Thyroid gland (tissue), 4 donors: ENCODE results near the gene CDC45. TPM values are rescaled to one million over a fixed set of nuclear protein-coding genes. Genes with fewer than 3 reads are reported as not detected.

ENCODE experiments used
- DNase-seq, 2 donors: peaks; one replicate each; pipeline ENCODE4 v3.0.0-alpha.2; 2019
- H3K27ac ChIP-seq, 3 donors: fragments of 200-600 bp; sonication (generic); 1 replicate in 2 of 3; 2 replicates in 1 of 3; pipeline ENCODE4 v1.5.1; 2016 to 2019; ENCODE audit warnings: mild to moderate bottlenecking in 1 of 3, moderate library complexity in 1 of 3
- H3K27me3 ChIP-seq: fragments of 200-600 bp; sonication (generic); one replicate; pipeline ENCODE4 v1.5.1; 2019
- H3K36me3 ChIP-seq, 2 donors: fragments of 200-600 bp; sonication (generic); one replicate each; pipeline ENCODE4 v1.5.1; 2016 to 2019
- H3K4me1 ChIP-seq, 2 donors: fragments of 200-600 bp; sonication (generic); one replicate each; pipeline ENCODE4 v1.5.1; 2017 to 2019
- H3K4me3 ChIP-seq, 3 donors: fragments of 200-600 bp; sonication (generic); replicated peaks in 1 of 3; 1 replicate in 2 of 3; 2 replicates in 1 of 3; pipeline ENCODE4 v1.5.1; 2016; ENCODE audit warnings: mild to moderate bottlenecking in 1 of 3
- H3K9me3 ChIP-seq: fragments of 200-600 bp; sonication (generic); one replicate; pipeline ENCODE4 v1.5.1; 2017
- CTCF ChIP-seq, 6 experiments: fragments of 200-600 bp in 3 of 6; fragments of 450-650 bp in 3 of 6; sonication (generic) in 3 of 6; IDR thresholded peaks; one replicate each; pipeline ENCODE4 v1.5.1; 2016 to 2019; ENCODE audit warnings: antibody characterized with exemption in 6 of 6, mild to moderate bottlenecking in 2 of 6, inconsistent platforms in 1 of 6, moderate library complexity in 1 of 6
- POLR2A ChIP-seq, 2 donors: fragments of 450-650 bp; IDR thresholded peaks; one replicate each; pipeline ENCODE4 v1.6.1; 2017; ENCODE audit warnings: antibody characterized with exemption in 2 of 2, mild to moderate bottlenecking in 2 of 2, moderate library complexity in 1 of 2
- WGBS, 2 donors: methylation state at CpG; one replicate each; pipeline ENCODE4 v1.1.5; 2017; 5-methylcytosine and 5-hydroxymethylcytosine counted together
- intact Hi-C: fragments of 100-400 bp; cut with DNase I; formaldehyde crosslinking; loops from one replicate; pipeline ENCODE4 v1.15.1; 2023
- total RNA-seq, 4 donors: library from RNA; depleted of rRNA; stranded (reverse); fragments of >200 nt; gene quantifications; one replicate each; pipeline ENCODE4 v1.2.3, GENCODE V29; 2016

Gene CDC45
- total RNA-seq, 4 donors from 2014 or later = 0.24 to 1.9 (median 1.7) TPM; not detected in 1

DNA sequence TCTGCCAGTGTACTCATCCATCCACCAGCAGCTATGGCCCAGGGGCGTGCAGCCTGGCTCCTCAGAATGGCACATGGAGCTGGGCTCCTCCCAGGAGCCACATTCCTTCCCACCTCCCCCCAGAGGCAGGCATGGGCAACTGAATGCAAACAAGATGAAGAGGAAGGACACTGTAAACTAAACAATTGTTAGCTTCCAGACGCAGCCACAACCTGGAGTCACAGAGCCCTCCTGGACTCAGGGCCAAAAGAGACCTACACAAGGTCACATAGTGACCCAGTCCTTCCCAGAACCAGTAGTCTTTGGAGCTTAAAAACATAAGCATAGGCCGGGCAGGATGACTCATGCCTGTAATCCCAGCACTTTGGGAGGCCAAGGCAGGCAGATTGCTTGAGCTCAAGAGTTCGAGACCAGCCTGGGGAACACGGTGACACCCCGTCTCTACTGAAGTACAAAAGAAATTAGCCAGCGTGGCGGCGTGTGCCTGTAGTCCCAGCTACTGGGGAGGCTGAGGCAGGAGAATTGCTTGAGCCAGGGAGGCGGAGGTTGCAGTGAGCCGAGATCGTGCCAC lies 75.2 kb downstream of the CDC45 start:
- H3K27ac ChIP-seq = no peak overlapping the region
- H3K4me3 ChIP-seq = no peak overlapping the region
- peaks cover 0 to 4% of the 10 kb centered on the region in 2 donors for H3K4me1 ChIP-seq
- 79 to 81% methylated on average over 12 of the region's 12 CpGs for WGBS, 2 donors
- TF ChIP-seq POLR2A (IDR thresholded peaks at IDR 0.05) (no peak), CTCF (IDR thresholded peaks at IDR 0.05) (no peak)
- peak in 1 of 2 donors; percentile 36 for DNase-seq
- H3K36me3 ChIP-seq = no peaks in the 10 kb centered on the region
- intact Hi-C loops = no loop called here
- H3K27me3 ChIP-seq = no peaks in the 10 kb centered on the region
- no peaks in the 10 kb centered on the region for H3K9me3 ChIP-seq

GRCh38 chr22:19555651-19556050 lies 75.9 kb downstream of the CDC45 start:
- no peaks in the 10 kb centered on the region for H3K36me3 ChIP-seq
- no peak for DNase-seq
- intact Hi-C loops = no loop called here
- WGBS, 2 donors = 92 to 95% methylated on average over 5 to 6 of the region's 6 CpGs
- H3K27ac ChIP-seq = no peak overlapping the region
- H3K27me3 ChIP-seq = no peaks in the 10 kb centered on the region
- TF ChIP-seq CTCF (IDR thresholded peaks at IDR 0.05) (no peak), POLR2A (IDR thresholded peaks at IDR 0.05) (no peak)
- H3K4me1 ChIP-seq = peaks cover 0 to 4% of the 10 kb centered on the region in 2 donors
- no peaks in the 10 kb centered on the region for H3K9me3 ChIP-seq
- H3K4me3 ChIP-seq = no peak overlapping the region

DNA sequence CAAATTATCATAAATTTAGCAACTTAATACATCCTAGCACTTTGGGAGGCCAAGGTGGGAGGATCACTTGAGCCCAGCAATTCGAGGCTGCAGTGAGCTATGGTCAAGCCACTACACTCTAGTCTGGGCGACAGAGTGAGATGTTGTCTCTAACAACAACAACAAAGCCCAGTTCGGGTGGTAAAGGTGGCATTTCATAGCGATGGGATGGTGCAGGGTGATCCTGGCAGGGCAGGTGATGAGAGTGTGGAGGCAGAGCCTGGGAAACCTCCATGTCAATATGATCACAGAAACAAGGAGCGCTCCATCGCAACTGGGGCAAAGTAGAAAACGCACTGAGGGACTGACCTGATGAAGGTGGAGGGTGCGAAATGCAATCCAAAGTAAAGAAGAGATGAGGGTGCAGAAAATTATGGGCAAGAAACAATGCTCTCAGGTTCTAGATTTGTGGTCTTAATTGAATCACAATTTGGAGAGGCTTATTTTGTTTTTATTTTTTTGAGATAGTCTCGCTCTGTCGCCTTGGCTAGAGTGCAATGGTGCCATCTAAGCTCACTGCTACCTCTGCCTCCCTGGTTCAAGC lies 77.3 kb downstream of the CDC45 start:
- TF ChIP-seq POLR2A (IDR thresholded peaks at IDR 0.05) (no peak), CTCF (IDR thresholded peaks at IDR 0.05) (no peak)
- no peak for DNase-seq
- H3K9me3 ChIP-seq = no peaks in the 10 kb centered on the region
- peaks cover 0 to 4% of the 10 kb centered on the region in 2 donors for H3K4me1 ChIP-seq
- intact Hi-C loops = no loop called here
- no peak overlapping the region for H3K4me3 ChIP-seq
- H3K36me3 ChIP-seq = no peaks in the 10 kb centered on the region
- 93 to 94% methylated on average over 10 of the region's 10 CpGs for WGBS, 2 donors
- no peaks in the 10 kb centered on the region for H3K27me3 ChIP-seq
- H3K27ac ChIP-seq = no peak overlapping the region

DNA sequence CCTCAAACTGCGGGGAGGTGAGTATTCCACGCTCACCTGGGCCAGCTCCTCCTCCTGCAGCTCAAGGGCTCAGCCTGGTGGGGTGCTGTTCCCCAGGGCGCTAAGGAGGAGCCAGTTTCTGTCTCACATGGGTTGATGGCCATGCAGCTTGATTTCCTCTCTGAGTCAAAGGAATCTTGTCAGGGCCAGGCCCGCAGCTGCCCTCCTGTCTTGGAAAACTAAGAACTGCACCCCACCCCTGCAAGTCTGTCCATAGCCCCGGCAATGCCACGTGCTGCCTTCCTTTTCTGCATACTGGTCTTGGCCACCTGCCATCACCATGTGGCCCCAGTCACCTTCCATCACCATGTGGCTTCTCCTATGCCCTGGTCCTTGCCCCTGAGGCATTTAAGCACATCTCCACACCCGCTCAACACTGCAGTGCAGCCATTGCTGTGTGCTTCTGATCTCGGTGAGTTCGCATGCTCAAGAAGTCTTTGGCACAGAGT lies 79.6 kb downstream of the CDC45 start:
- intact Hi-C loops = no loop called here
- H3K27me3 ChIP-seq = no peaks in the 10 kb centered on the region

More for the DNA sequence above, 79.6 kb downstream of the CDC45 start:
- Histone ChIP-seq H3K4me3 (no peak overlapping the region), H3K4me1 (peaks cover 0 to 4% of the 10 kb centered on the region in 2 donors), H3K9me3 (no peaks in the 10 kb centered on the region), H3K27ac (no peak overlapping the region), H3K36me3 (no peaks in the 10 kb centered on the region)
- 74 to 79% methylated on average over 9 of the region's 9 CpGs for WGBS, 2 donors
- TF ChIP-seq POLR2A (IDR thresholded peaks at IDR 0.05) (no peak), CTCF (IDR thresholded peaks at IDR 0.05) (peak in 1 of 6 experiments; percentile 6)
- DNase-seq = no peak
